ENCODE data around the gene CHST15. TPM values are rescaled to one million over a fixed set of nuclear protein-coding genes. Genes with fewer than 3 reads are reported as not detected.

CHST15 gene
- total RNA-seq, 1 donor, result 16.4 TPM

DNA sequence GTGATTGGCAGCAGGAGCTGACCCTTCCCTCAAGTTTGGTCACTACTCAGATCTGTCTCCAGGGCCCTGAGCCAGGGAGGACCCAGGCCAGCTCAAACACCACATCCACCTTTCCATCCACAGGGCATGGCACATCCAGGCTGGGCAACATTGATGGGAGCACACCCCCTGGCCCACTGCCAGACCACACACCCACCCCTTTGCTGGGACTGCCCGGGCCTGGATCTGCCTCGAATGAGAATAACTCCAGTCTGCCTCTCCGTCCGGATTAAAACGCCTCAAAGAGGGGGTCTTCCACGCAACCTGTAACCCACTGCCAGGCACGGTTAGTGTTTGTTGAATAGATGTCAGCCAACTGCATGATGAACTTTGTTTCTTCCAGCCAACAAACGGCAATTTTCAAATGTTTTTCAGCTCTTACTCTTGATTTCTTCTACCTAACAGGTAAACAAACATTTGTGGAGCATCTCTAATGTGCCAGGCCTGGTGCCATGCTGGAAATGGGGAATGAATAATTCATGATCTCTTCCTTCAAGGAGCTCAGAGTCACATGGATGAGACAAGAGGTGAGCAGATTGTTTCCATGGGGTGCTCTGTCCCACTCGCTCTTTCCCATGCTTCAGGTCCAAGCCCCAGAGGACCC is 41.0 kb upstream of the CHST15 start:
- TF ChIP-seq, protein P1, sequence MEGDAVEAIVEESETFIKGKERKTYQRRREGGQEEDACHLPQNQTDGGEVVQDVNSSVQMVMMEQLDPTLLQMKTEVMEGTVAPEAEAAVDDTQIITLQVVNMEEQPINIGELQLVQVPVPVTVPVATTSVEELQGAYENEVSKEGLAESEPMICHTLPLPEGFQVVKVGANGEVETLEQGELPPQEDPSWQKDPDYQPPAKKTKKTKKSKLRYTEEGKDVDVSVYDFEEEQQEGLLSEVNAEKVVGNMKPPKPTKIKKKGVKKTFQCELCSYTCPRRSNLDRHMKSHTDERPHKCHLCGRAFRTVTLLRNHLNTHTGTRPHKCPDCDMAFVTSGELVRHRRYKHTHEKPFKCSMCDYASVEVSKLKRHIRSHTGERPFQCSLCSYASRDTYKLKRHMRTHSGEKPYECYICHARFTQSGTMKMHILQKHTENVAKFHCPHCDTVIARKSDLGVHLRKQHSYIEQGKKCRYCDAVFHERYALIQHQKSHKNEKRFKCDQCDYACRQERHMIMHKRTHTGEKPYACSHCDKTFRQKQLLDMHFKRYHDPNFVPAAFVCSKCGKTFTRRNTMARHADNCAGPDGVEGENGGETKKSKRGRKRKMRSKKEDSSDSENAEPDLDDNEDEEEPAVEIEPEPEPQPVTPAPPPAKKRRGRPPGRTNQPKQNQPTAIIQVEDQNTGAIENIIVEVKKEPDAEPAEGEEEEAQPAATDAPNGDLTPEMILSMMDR (IDR thresholded peaks at IDR 0.05; ENCODE audit: insufficient read depth, low read depth, low read length), result no peak
- H3K4me3 ChIP-seq (ENCODE audit: low read depth, low read length), result no peak overlapping the region

DNA sequence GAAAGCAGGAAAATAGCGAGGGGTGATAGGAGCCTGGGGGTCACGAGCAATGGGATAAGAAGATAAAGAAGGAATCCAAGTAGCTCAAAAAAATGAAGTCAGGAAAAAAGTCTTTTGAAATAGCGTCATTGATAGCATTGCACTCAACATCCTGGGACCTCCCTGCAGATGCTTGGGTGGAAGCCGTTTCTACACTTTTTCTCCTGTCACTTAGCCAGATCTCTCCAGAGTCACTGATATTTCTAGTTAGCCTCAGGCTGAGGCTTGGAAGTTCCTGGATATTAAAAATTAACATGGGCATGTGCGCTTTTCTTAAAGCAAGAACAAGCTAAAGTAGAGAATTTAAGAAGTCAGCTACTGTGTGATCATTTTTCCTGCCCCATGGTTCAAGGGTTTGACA is 39.5 kb upstream of the CHST15 start:
- TF ChIP-seq, protein P1 (IDR thresholded peaks at IDR 0.05; ENCODE audit: insufficient read depth, low read depth, low read length), result no peak
- H3K4me3 ChIP-seq (ENCODE audit: low read depth, low read length), result no peak overlapping the region
- no peak for DNase-seq (ENCODE audit: low read depth)

More for the DNA sequence above, 41.0 kb upstream of the CHST15 start:
- no peak for DNase-seq (ENCODE audit: low read depth)

DNA sequence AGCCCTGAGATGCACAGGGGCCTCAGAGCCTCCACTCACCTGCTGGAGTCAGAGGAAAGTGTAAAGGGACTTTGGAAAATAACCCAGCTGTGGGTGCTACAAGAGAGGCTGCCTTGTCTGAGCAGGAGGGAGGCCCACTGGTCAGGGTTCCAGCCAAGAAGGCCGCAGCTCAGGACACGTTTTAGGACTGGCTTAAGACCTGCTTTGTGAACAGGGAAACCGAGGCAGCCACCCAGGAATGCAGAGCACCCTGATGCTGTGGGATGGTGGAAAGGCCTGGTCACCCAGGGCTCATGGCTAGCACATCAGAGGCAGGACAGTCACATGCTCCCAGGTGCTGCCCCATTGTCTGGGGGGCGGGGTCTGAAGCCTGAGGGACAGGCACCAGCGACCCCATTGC is 38.9 kb upstream of the CHST15 start:
- TF ChIP-seq, protein P1 (IDR thresholded peaks at IDR 0.05; ENCODE audit: insufficient read depth, low read depth, low read length), result no peak
- DNase-seq (ENCODE audit: low read depth), result no peak
- H3K4me3 ChIP-seq (ENCODE audit: low read depth, low read length), result no peak overlapping the region

DNA sequence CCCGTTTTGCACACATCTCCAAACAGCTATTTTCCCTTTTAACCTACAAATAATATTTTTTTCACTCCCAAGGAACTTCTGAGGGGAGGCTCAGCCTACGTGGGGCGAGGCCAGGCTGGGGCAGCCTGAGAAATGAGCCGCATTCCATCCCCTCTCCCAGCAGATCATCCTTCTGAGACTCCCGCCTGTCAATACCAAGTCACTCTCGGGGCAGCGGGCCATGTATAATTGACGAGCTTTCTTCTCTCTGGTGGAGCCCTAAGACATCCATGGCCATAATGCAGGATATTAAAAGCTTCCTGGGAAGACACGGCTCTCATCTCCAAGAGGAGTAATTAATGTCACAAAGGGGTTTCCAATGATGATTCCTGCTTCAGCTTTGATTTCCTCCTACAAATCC is 37.8 kb upstream of the CHST15 start:
- TF ChIP-seq, protein P1 (IDR thresholded peaks at IDR 0.05; ENCODE audit: insufficient read depth, low read depth, low read length), result no peak
- H3K4me3 ChIP-seq (ENCODE audit: low read depth, low read length), result no peak overlapping the region
- no peak for DNase-seq (ENCODE audit: low read depth)

DNA sequence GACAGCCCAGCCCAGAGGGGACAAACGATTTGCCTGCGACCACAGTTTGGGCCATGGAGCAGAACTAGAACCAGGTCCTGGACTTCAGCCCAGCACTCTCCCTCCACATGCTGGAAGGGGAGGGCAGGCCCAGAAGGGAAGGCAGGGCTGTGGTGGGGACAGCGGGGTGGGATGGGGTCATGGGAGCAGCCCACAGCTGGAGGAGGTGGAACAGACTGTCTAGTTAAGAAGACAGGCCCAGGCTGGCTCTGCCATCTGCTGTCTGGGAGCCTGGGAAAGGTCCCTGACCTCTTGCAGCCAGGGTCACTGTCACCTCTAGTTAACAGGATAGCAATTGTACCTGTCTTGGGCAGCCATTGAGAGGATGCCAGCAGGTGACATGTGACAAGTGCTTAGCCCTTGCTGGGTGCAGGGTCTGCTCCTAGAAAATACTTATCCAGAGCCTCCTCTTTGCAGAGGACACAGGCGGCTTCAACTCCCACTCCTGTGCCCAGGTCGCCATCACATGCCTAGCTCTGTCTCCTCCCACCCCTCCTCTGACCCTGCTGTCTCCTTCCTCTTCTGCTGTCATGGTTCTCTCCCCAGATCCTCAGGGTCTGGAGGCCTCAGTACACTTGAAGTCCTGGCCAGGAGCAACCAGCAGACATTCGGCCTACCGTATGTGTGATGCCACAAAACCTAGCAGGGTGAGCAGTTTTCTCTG is 37.0 kb upstream of the CHST15 start:
- no peak overlapping the region for H3K4me3 ChIP-seq (ENCODE audit: low read depth, low read length)
- no peak for DNase-seq (ENCODE audit: low read depth)
- TF ChIP-seq, protein P1 (IDR thresholded peaks at IDR 0.05; ENCODE audit: insufficient read depth, low read depth, low read length), result no peak

DNA sequence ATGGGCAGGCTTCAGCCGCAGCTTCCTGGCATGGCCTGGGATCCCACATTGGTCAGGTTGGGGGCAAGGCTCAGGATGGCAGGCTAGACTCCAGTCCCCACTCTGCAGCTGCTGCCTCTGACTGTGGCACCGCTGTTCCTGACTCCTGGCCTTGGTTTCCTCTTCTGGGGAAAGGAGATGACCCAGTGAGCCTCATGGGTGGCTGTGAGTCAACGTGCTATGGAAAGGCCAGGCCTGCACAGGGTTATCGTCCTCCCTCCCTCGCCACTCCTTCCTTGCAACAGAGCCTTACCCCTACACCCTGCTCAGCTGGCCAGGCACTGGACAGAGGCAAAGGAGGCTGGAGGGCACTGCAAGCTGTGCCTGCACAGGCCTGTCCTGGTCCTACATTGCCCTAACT is 36.1 kb upstream of the CHST15 start:
- no peak for DNase-seq (ENCODE audit: low read depth)
- no peak overlapping the region for H3K4me3 ChIP-seq (ENCODE audit: low read depth, low read length)
- TF ChIP-seq, protein P1 (IDR thresholded peaks at IDR 0.05; ENCODE audit: insufficient read depth, low read depth, low read length), result no peak
